H1 (cell line): ENCODE measurements around the gene SIK1. TPM values are rescaled to one million over a fixed set of nuclear protein-coding genes. Genes with fewer than 3 reads are reported as not detected.

Experiments
- BCL11A ChIP-seq, 2 experiments: IDR thresholded peaks; one replicate each; pipeline ENCODE4 v1.6.1; 2011; ENCODE audit warnings: low read depth in 2 of 2, low read length in 2 of 2, mild to moderate bottlenecking in 2 of 2
- CBX5 ChIP-seq: fragments of 300-800, 300-1000 bp; sonication (generic); IDR thresholded peaks from 2 replicates; pipeline ENCODE4 v1.7.1; 2016; ENCODE audit warnings: antibody characterized with exemption, low read length, low read depth
- NANOG ChIP-seq: IDR thresholded peaks from 2 replicates; pipeline ENCODE4 v1.6.1; 2011; ENCODE audit warnings: low read length, low read depth, mild to moderate bottlenecking, inconsistent platforms; ENCODE audit not compliant: insufficient read depth, poor library complexity, severe bottlenecking
- PHF8 ChIP-seq: fragments of 200-600 bp; sonication (generic); conservative IDR thresholded peaks from 2 replicates; pipeline ENCODE4 v1.7.1; 2012; ENCODE audit warnings: low read depth, mild to moderate bottlenecking, inconsistent platforms, low read length, moderate library complexity
- SP1 ChIP-seq: IDR thresholded peaks from 2 replicates; pipeline ENCODE4 v1.6.1; 2011; ENCODE audit warnings: low read depth, low read length
- SP4 ChIP-seq: IDR thresholded peaks from 2 replicates; pipeline ENCODE4 v1.6.1; 2012; ENCODE audit warnings: low read length, inconsistent platforms
- polyA plus RNA-seq, 7 experiments: library from polyadenylated mRNA; depleted of rRNA in 3 of 7; stranded (reverse) in 5 of 7; unstranded in 2 of 7; fragments of >200 nt in 5 of 7; fragments of 200-250 nt in 2 of 7; gene quantifications; 1 replicate in 5 of 7; 2 replicates in 1 of 7; 4 replicates in 1 of 7; pipeline versions ENCODE4 v1.2.1 to v1.2.3, GENCODE V29; 2011 to 2013; ENCODE audit warnings: missing spikeins in 2 of 7, mixed read lengths in 2 of 7
- total RNA-seq: library from RNA; stranded (reverse); fragmentation: NEBNext Ultra II Directional; extraction: Animal tissue kit (Norgen Biotek cat#: 25700); gene quantifications from 2 replicates; pipeline ENCODE4 v1.2.1, GENCODE V29; 2021
- TF ChIP-seq, protein P1 (sequence below): fragments of 300-600 bp; sonication (generic); IDR thresholded peaks from 2 replicates; pipeline ENCODE4 v1.7.1; 2012; ENCODE audit warnings: low read length, moderate library complexity, mild to moderate bottlenecking, inconsistent platforms; ENCODE audit not compliant: insufficient replicate concordance

SIK1 gene
- total and polyA plus RNA-seq, 2 of the 8 experiments (the other 6 are each of a cell fraction or from before 2014, with no cell fraction given), result 1.5 to 6.7 TPM

DNA sequence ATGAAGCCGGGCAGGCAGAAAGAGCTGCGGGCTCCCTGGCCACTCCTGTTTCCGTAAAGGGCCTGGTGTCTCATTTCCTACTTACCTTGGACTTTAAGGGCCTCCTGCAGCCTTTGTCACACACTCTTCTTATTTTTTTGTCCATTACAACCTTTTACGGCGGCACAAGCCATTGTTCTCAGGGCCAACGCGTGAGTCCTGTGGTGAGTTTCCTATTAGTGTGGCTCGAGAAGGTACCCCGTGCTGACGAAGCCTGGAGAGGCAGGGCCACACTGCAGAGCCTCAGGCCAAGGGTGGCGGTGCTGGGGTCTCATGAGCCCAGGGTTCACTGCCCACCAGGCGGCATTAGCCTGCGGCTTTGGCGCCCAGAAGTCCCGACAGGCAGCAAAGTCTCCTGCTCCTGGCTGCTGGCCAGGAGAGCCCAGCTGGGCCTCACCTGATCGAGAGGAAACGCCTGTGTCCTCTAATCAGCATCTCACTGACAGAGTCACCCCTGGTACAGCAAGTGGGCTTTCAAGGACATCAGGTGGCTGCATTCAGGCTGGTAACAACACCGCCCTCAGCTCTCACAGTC lies 62.0 kb downstream of the SIK1 start (continued):
- TF ChIP-seq NANOG, result no peak
- no peak for TF ChIP-seq CBX5
- TF ChIP-seq, protein P1, sequence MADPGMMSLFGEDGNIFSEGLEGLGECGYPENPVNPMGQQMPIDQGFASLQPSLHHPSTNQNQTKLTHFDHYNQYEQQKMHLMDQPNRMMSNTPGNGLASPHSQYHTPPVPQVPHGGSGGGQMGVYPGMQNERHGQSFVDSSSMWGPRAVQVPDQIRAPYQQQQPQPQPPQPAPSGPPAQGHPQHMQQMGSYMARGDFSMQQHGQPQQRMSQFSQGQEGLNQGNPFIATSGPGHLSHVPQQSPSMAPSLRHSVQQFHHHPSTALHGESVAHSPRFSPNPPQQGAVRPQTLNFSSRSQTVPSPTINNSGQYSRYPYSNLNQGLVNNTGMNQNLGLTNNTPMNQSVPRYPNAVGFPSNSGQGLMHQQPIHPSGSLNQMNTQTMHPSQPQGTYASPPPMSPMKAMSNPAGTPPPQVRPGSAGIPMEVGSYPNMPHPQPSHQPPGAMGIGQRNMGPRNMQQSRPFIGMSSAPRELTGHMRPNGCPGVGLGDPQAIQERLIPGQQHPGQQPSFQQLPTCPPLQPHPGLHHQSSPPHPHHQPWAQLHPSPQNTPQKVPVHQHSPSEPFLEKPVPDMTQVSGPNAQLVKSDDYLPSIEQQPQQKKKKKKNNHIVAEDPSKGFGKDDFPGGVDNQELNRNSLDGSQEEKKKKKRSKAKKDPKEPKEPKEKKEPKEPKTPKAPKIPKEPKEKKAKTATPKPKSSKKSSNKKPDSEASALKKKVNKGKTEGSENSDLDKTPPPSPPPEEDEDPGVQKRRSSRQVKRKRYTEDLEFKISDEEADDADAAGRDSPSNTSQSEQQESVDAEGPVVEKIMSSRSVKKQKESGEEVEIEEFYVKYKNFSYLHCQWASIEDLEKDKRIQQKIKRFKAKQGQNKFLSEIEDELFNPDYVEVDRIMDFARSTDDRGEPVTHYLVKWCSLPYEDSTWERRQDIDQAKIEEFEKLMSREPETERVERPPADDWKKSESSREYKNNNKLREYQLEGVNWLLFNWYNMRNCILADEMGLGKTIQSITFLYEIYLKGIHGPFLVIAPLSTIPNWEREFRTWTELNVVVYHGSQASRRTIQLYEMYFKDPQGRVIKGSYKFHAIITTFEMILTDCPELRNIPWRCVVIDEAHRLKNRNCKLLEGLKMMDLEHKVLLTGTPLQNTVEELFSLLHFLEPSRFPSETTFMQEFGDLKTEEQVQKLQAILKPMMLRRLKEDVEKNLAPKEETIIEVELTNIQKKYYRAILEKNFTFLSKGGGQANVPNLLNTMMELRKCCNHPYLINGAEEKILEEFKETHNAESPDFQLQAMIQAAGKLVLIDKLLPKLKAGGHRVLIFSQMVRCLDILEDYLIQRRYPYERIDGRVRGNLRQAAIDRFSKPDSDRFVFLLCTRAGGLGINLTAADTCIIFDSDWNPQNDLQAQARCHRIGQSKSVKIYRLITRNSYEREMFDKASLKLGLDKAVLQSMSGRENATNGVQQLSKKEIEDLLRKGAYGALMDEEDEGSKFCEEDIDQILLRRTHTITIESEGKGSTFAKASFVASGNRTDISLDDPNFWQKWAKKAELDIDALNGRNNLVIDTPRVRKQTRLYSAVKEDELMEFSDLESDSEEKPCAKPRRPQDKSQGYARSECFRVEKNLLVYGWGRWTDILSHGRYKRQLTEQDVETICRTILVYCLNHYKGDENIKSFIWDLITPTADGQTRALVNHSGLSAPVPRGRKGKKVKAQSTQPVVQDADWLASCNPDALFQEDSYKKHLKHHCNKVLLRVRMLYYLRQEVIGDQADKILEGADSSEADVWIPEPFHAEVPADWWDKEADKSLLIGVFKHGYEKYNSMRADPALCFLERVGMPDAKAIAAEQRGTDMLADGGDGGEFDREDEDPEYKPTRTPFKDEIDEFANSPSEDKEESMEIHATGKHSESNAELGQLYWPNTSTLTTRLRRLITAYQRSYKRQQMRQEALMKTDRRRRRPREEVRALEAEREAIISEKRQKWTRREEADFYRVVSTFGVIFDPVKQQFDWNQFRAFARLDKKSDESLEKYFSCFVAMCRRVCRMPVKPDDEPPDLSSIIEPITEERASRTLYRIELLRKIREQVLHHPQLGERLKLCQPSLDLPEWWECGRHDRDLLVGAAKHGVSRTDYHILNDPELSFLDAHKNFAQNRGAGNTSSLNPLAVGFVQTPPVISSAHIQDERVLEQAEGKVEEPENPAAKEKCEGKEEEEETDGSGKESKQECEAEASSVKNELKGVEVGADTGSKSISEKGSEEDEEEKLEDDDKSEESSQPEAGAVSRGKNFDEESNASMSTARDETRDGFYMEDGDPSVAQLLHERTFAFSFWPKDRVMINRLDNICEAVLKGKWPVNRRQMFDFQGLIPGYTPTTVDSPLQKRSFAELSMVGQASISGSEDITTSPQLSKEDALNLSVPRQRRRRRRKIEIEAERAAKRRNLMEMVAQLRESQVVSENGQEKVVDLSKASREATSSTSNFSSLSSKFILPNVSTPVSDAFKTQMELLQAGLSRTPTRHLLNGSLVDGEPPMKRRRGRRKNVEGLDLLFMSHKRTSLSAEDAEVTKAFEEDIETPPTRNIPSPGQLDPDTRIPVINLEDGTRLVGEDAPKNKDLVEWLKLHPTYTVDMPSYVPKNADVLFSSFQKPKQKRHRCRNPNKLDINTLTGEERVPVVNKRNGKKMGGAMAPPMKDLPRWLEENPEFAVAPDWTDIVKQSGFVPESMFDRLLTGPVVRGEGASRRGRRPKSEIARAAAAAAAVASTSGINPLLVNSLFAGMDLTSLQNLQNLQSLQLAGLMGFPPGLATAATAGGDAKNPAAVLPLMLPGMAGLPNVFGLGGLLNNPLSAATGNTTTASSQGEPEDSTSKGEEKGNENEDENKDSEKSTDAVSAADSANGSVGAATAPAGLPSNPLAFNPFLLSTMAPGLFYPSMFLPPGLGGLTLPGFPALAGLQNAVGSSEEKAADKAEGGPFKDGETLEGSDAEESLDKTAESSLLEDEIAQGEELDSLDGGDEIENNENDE, result no peak
- TF ChIP-seq SP4, result no peak
- TF ChIP-seq SP1, result no peak
- TF ChIP-seq PHF8, result no peak
- TF ChIP-seq BCL11A (IDR thresholded peaks at IDR 0.05; ENCODE audit: low read depth in 2 of 2, low read length in 2 of 2), result no peak
